HG03521 (cell line): ENCODE measurements around the gene ZNF99.
"Not testable (repeated sequence)": the region's sequence is repeated elsewhere in the genome, so short reads cannot be mapped to it uniquely, and the experiment has no call there.

Experiments
- ATAC-seq: cut with Tn5 transposase; IDR thresholded peaks from one replicate; pipeline ENCODE4 v1.9.1; 2021; ENCODE audit warnings: mild to moderate bottlenecking, moderate library complexity; ENCODE audit not compliant: unreplicated experiment

The ZNF99 gene

GRCh38 chr19:22783651-22784410 is at the start of gene ZNF99:
Gene ZNF99 (minus strand): TSS chr19:22784151. CDS start chr19:22784016, 135 bp downstream.
- ATAC-seq = no peak

GRCh38 chr19:22832031-22832762 is 48.2 kb upstream of the ZNF99 start, which contains the start of gene ZNF723:
Gene ZNF723 (plus strand): TSS chr19:22832291. CDS start chr19:22832380, 89 bp downstream.
- ATAC-seq = no peak

GRCh38 chr19:22831211-22831610 is 47.3 kb upstream of the ZNF99 start:
- no peak for ATAC-seq

- ATAC-seq = no peak
Measured at GRCh38 chr19:22814124-22814523, 30.2 kb upstream of the ZNF99 start.

- no peak for ATAC-seq
Measured at GRCh38 chr19:22807061-22807835, 23.3 kb upstream of the ZNF99 start.

- no peak for ATAC-seq
Measured at GRCh38 chr19:22806418-22806817, 22.5 kb upstream of the ZNF99 start.

- ATAC-seq = no peak
Measured at GRCh38 chr19:22797040-22797439, 13.1 kb upstream of the ZNF99 start.

GRCh38 chr19:22792863-22793262 is 8.9 kb upstream of the ZNF99 start:
- ATAC-seq = not testable (repeated sequence)

GRCh38 chr19:22735911-22736645 is 47.9 kb downstream of the ZNF99 start:
- no peak for ATAC-seq

GRCh38 chr19:22733691-22734090 is 50.3 kb downstream of the ZNF99 start:
- ATAC-seq = no peak

GRCh38 chr19:22728214-22728613 is 55.7 kb downstream of the ZNF99 start:
- ATAC-seq = not testable (repeated sequence)

- ATAC-seq = not testable (repeated sequence)
Measured at GRCh38 chr19:22721533-22721932, 62.4 kb downstream of the ZNF99 start.

- ATAC-seq = no peak
Measured at GRCh38 chr19:22708983-22709382, 75.0 kb downstream of the ZNF99 start.

GRCh38 chr19:22703096-22703495 is 80.9 kb downstream of the ZNF99 start:
- ATAC-seq = not testable (repeated sequence)

- not testable (repeated sequence) for ATAC-seq
Measured at GRCh38 chr19:22702661-22703060, 81.3 kb downstream of the ZNF99 start.
